GM18498 (cell line): Measurements from ENCODE around the gene MOB1A.

Source experiments
- ATAC-seq: cut with Tn5 transposase; IDR thresholded peaks from one replicate; pipeline ENCODE4 v1.9.1; 2021; ENCODE audit warnings: mild to moderate bottlenecking, moderate library complexity; ENCODE audit not compliant: unreplicated experiment

The MOB1A gene

GRCh38 chr2:74109551-74109950 lies 69.1 kb downstream of the MOB1A start:
- no peak for ATAC-seq

GRCh38 chr2:74107071-74107470 lies 71.6 kb downstream of the MOB1A start:
- no peak for ATAC-seq

- ATAC-seq = no peak
Observed at GRCh38 chr2:74105413-74105812, 73.3 kb downstream of the MOB1A start.

DNA sequence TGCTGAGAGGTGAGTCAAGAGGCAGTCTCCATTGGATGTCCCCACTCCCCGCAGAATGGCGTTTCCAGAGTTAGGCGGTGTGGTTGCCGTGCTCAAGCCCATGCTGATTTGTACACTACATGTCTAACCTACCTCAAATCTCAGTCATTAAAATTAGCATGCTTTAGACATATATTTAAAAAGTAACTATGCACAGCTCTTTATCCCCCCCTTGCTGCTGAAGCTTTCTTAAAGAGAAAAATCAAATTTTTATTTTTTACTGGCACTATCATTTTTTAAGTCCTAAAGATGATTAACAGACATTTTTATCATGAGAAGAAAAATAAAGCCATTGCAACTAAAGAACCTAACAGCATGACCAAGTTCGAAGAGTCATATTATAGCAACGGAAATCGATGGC lies 73.8 kb downstream of the MOB1A start:
- no peak for ATAC-seq

DNA sequence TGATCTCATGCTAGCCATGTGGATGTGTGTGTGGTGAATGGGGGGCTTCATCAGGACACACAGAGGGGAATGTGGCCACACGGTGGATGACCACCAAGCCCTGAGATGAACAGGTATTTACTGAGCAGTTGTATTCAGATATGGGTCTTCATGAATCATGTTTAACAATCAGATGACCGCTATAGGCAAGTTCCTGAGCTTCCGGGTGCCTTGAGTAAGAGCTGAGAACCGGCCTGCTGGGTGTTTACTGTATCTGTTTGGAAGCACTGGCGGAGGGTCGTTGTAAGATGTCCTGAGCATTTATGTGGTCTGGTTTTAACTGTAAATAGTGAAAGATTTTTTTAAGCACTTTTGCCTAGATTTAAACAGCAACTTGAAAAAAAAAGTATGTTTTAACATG lies 74.9 kb downstream of the MOB1A start:
- ATAC-seq = no peak
